Stimulated activated naive B cell treated with anti-CD40 and anti-IgM and Interleukin-4, amounts not matched to agents 10 μg/mL and 1 μg/mL and 100 μg/mL, for 72 hours (primary cell): Measurements from ENCODE around the gene FLT3LG.

Experiments used
- ATAC-seq, 2 donors: fragments of 150-1000 bp; cut with Tn5 transposase; replicated peaks; 2 replicates each; pipeline ENCODE4 v1.10.0; 2021; ENCODE audit warnings: moderate library complexity in 1 of 2
- DNase-seq: peaks from one replicate; pipeline ENCODE4 v3.0.0; 2021
- H3K27ac Mint-ChIP-seq: one replicate; pipeline ENCODE4 v1.8.0; 2022; ENCODE audit warnings: mild to moderate bottlenecking, mixed read lengths
- H3K27me3 Mint-ChIP-seq, 2 donors: one replicate each; pipeline ENCODE4 v1.8.0; 2022; ENCODE audit warnings: mixed read lengths in 2 of 2
- H3K36me3 Mint-ChIP-seq, 2 donors: one replicate each; pipeline ENCODE4 v1.8.0; 2022; ENCODE audit warnings: mixed read lengths in 2 of 2, mild to moderate bottlenecking in 1 of 2
- H3K4me1 Mint-ChIP-seq, 2 donors: one replicate each; pipeline ENCODE4 v1.8.0; 2022; ENCODE audit warnings: mixed read lengths in 2 of 2, mild to moderate bottlenecking in 1 of 2
- H3K4me3 Mint-ChIP-seq, 2 donors: one replicate each; pipeline ENCODE4 v1.8.0; 2022; ENCODE audit warnings: mild to moderate bottlenecking in 2 of 2, mixed read lengths in 2 of 2, moderate library complexity in 1 of 2
- H3K9me3 Mint-ChIP-seq, 2 donors: one replicate each; pipeline ENCODE4 v1.8.0; 2022; ENCODE audit warnings: mixed read lengths in 2 of 2, mild to moderate bottlenecking in 1 of 2

The FLT3LG gene

DNA sequence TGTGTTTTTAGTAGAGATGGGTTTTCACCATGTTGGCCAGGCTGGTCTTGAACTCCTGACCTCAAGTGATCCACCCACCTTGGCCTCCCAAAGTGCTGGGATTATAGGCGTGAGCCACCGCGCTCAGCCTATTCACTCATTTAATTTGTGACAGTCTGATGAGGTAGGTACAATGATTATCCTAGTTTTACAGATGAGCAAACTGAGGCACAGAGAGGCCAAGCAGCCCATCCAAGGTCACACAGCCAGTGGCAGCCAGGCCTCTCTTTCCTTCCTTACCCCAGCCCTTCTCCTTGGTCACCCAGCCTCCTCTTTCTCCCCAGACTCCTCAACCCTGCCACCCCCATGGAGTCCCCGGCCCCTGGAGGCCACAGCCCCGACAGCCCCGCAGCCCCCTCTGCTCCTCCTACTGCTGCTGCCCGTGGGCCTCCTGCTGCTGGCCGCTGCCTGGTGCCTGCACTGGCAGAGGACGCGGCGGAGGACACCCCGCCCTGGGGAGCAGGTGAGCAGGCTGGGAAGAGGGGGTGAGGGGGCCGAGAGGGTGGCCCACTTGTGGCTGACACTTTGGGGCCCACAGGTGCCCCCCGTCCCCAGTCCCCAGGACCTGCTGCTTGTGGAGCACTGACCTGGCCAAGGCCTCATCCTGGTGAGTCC, 6.1 kb downstream of the FLT3LG start:
- Mint-ChIP-seq H3K4me1 (peaks cover 14% of the 10 kb centered on the region in 2 donors), H3K27me3 (no peaks in the 10 kb centered on the region), H3K9me3 (no peaks in the 10 kb centered on the region), H3K27ac (no peak overlapping the region), H3K36me3 (peaks cover 8 to 17% of the 10 kb centered on the region in 2 donors), H3K4me3 (no peak overlapping the region)
- no peak for DNase-seq
- no peak for ATAC-seq

DNA sequence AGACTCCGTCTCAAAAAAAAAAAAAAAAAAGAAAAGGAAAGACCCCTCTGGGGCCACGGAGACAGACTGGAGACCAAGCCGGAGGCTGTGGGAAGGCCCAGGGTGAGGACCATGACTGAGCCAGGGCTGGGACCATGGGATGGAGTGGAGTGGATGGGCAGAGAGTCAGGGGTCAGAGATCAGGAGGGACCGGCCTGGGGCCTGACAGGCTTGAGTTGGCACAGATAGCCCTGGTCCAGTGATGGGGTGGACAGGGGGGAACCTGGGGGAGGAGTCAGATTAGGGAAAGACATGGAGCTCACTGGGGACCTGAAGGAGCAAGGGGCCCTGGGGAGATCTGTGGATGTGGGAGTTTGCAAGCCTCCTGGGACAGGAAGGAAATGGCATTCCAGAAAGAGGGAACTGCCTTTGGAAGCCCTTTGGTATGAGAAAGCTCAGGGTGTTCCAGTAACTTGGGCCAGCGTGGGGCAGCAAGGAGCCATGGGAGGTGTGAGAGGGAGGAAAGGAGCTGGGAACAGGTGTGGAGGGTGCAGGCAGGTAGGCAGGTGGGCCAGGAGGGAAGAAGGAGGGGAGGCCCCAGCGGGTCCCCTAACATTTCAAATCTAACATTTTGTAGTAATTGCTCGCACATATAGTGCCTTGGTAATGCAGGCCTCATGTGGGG, 7.1 kb downstream of the FLT3LG start:
- no peaks in the 10 kb centered on the region for H3K27me3 Mint-ChIP-seq
- peaks cover 9 to 12% of the 10 kb centered on the region in 2 donors for H3K36me3 Mint-ChIP-seq
- no peak overlapping the region for H3K4me3 Mint-ChIP-seq
- no peak overlapping the region for H3K27ac Mint-ChIP-seq
- no peak for ATAC-seq
- no peaks in the 10 kb centered on the region for H3K9me3 Mint-ChIP-seq
- peaks cover 5 to 10% of the 10 kb centered on the region in 2 donors for H3K4me1 Mint-ChIP-seq
- DNase-seq, result no peak

DNA sequence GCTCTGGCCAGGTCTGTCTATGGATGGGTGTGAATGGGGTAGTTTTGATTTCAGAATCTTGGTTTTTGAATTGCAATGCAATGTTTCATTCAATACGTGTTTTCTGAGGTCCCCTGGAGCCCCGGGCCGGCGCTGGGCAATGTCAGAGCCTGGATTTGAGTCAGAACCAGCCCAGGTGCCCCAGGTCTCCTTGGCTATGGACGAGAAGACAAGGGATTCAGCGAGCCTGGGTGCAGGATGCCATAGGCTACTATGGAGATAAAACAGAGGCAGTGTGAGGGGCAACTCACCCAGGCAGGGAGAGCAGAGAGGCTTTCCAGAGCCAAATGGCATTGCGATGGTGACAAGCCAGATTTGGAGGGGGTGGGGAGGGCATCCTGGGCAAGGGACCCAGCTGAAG, 12.2 kb downstream of the FLT3LG start:
- no peaks in the 10 kb centered on the region for H3K9me3 Mint-ChIP-seq
- H3K4me3 Mint-ChIP-seq, result peak overlapping the region; percentile 44 to 67
- H3K36me3 Mint-ChIP-seq, result peaks cover 39 to 44% of the 10 kb centered on the region in 2 donors
- ATAC-seq, result no peak
- H3K27ac Mint-ChIP-seq, result peak overlapping the region; percentile 90
- no peak for DNase-seq
- peaks cover 20 to 44% of the 10 kb centered on the region in 2 donors for H3K4me1 Mint-ChIP-seq
- no peaks in the 10 kb centered on the region for H3K27me3 Mint-ChIP-seq

DNA sequence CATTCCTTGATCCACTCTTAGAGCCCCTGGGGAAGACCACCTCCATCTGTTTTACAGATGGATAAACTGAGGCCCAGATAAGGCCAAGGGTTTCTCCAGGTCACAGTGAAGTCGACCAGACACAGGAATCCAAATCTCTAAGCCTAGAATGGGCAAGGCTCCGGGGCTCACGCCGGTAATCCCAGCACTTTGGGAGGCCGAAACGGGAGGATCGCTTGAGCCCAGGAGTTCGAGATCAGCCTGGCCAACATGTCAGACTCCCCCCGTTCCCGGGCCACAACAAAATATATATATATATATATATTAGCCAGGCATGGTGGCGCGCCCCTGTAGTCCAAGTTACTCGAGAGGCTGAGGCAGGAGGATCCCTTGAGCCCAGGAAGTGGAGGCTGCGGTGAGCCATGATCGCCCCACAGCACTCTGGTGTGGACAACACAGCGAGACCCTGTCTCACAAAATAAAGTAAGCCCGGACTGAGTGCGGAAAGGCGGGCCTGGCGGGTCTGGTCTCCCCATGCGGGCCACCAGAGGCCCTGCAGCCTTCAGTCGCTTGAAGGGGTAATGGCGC, 12.8 kb downstream of the FLT3LG start:
- peaks cover 20 to 46% of the 10 kb centered on the region in 2 donors for H3K4me1 Mint-ChIP-seq

DNA sequence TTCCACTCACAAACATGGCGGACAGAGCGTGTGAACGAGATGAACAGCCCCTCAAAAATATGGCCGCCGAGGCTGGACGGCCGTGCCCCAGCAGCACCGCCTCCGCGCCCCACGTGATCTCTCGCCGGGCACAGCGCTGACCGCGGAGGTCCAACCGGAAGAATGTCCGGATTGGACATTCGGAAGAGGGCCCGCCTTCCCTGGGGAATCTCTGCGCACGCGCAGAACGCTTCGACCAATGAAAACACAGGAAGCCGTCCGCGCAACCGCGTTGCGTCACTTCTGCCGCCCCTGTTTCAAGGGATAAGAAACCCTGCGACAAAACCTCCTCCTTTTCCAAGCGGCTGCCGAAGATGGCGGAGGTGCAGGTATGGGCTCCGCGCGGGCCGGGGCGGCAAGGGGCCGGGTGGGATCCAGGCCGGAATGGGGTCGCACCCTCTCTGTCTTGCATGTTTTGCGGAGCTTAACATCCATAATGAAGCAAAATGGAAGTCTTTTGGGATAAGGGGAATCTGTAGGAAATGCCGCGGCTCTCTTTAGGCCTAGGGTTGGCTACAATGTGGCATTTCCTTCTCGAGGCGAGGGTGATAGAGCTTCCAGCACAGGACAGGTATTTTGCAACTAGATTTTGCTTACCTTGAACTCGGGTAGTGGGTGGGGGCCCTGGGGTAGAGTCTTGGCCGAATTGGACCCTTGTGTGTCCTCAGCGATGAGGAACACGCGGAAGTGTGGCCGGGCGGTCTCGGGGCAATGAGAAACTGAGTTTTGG, 13.4 kb downstream of the FLT3LG start, which contains the start of gene RPL13A:
Gene RPL13A, plus strand, starts transcription at position 332 of the 769 bp plus-strand sequence. Its CDS starts 22 bp downstream, at position 354.
- H3K4me3 Mint-ChIP-seq, result peak within 1 kb of the TSS; percentile 96 to 97
- H3K4me1 Mint-ChIP-seq, result peaks cover 20 to 52% of the 10 kb centered on the region in 2 donors
- peak; percentile 90 to 95 for ATAC-seq
- H3K27ac Mint-ChIP-seq, result peak within 1 kb of the TSS; percentile 100
- peaks cover 50 to 56% of the 10 kb centered on the region in 2 donors for H3K36me3 Mint-ChIP-seq
- H3K9me3 Mint-ChIP-seq, result no peaks in the 10 kb centered on the region
- H3K27me3 Mint-ChIP-seq, result no peaks in the 10 kb centered on the region
- DNase-seq, result peak; percentile 100

More for the DNA sequence above, 12.8 kb downstream of the FLT3LG start:
- no peaks in the 10 kb centered on the region for H3K9me3 Mint-ChIP-seq
- DNase-seq (no peak), ATAC-seq (no peak)
- H3K4me3 Mint-ChIP-seq, result peak overlapping the region; percentile 96 to 97
- peak overlapping the region; percentile 100 for H3K27ac Mint-ChIP-seq
- no peaks in the 10 kb centered on the region for H3K27me3 Mint-ChIP-seq
- H3K36me3 Mint-ChIP-seq, result peaks cover 44 to 50% of the 10 kb centered on the region in 2 donors

DNA sequence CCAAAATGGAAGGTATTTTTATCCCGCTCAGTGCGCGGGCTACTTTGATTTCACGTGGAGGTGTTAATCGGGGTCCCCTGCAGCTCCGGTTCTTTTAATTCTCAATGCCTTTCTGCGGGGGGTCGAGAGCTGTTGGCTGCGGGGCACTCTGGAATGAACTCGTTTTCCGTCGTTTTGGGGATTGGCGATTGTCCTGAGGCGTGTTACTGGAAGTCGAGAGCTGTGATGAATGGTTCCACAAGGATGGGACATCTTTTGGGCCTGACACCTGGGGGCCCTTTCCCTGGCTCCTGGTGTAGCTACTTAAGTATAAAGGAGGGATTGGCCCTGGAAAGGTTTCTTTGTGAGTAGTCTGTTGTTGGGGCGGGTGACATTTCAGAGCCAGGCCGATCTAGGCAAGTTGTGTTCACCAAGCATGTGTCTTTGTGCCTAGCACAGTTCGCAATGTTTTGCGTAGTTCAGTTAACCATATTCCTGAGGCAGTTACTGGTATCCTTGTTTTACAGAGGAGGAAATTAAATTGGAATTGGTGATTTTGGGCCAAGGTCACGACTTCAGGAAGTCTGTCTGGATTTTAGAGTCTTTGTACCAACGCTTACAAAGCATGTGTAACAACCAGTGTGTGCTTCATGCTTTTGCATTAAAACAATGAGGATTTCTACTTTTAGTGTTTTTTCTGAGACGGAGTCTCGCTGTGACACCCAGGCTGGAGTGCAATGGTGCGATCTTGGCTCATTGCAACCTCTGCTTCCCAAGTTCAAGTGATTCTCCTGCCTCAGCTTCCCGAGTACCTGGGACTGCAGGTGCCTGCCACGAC, 14.2 kb downstream of the FLT3LG start:
- no peaks in the 10 kb centered on the region for H3K9me3 Mint-ChIP-seq
- H3K36me3 Mint-ChIP-seq, result peaks cover 55 to 64% of the 10 kb centered on the region in 2 donors
- ATAC-seq, result no peak
- DNase-seq, result no peak
- no peaks in the 10 kb centered on the region for H3K27me3 Mint-ChIP-seq
- H3K4me3 Mint-ChIP-seq, result peak overlapping the region; percentile 96 to 97
- H3K4me1 Mint-ChIP-seq, result peaks cover 26 to 53% of the 10 kb centered on the region in 2 donors
- peak overlapping the region; percentile 100 for H3K27ac Mint-ChIP-seq

GRCh38 chr19:49488863-49489537, 15.0 kb downstream of the FLT3LG start:
- H3K9me3 Mint-ChIP-seq, result no peaks in the 10 kb centered on the region
- peak overlapping the region; percentile 100 for H3K27ac Mint-ChIP-seq
- no peaks in the 10 kb centered on the region for H3K27me3 Mint-ChIP-seq
- peaks cover 27 to 53% of the 10 kb centered on the region in 2 donors for H3K4me1 Mint-ChIP-seq
- H3K4me3 Mint-ChIP-seq, result peak overlapping the region; percentile 96 to 97
- H3K36me3 Mint-ChIP-seq, result peaks cover 59 to 68% of the 10 kb centered on the region in 2 donors
- DNase-seq (no peak), ATAC-seq (no peak)

DNA sequence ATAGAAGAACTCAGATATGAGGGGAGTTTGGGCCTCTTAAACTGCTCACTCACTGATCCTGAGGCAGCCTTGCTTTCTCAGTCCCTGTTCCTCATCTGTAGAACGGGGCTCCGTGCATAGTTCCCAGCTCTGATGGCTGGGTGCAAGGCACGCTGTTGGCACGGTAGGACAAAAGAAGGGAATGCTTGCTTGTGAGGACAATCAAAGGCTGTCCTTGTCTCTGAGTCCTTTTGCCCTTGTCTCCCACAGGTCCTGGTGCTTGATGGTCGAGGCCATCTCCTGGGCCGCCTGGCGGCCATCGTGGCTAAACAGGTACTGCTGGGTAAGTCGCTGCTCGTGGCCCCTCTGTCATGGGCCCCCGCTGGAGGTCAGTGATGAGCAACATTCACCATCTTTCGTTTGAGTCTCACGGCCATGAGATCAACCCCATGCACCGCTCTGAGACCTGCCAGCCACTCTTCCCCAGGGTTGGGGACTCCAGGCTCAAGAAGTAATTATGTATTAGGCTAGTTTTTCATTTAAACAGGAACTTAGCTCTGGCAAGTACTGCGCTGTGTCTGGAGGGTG, 15.7 kb downstream of the FLT3LG start:
- DNase-seq (no peak), ATAC-seq (no peak)

GRCh38 chr19:49490287-49491029, 16.4 kb downstream of the FLT3LG start:
- Mint-ChIP-seq H3K27me3 (no peaks in the 10 kb centered on the region), H3K4me3 (peak overlapping the region; percentile 96 to 97), H3K9me3 (no peaks in the 10 kb centered on the region), H3K4me1 (peaks cover 27 to 53% of the 10 kb centered on the region in 2 donors), H3K36me3 (peaks cover 60 to 68% of the 10 kb centered on the region in 2 donors), H3K27ac (peak overlapping the region; percentile 100)
- DNase-seq (no peak), ATAC-seq (no peak)

More for the DNA sequence above, 15.7 kb downstream of the FLT3LG start:
- Mint-ChIP-seq H3K36me3 (peaks cover 59 to 68% of the 10 kb centered on the region in 2 donors), H3K27me3 (no peaks in the 10 kb centered on the region), H3K27ac (peak overlapping the region; percentile 100), H3K4me1 (peaks cover 27 to 53% of the 10 kb centered on the region in 2 donors), H3K9me3 (no peaks in the 10 kb centered on the region), H3K4me3 (peak overlapping the region; percentile 96 to 97)

DNA sequence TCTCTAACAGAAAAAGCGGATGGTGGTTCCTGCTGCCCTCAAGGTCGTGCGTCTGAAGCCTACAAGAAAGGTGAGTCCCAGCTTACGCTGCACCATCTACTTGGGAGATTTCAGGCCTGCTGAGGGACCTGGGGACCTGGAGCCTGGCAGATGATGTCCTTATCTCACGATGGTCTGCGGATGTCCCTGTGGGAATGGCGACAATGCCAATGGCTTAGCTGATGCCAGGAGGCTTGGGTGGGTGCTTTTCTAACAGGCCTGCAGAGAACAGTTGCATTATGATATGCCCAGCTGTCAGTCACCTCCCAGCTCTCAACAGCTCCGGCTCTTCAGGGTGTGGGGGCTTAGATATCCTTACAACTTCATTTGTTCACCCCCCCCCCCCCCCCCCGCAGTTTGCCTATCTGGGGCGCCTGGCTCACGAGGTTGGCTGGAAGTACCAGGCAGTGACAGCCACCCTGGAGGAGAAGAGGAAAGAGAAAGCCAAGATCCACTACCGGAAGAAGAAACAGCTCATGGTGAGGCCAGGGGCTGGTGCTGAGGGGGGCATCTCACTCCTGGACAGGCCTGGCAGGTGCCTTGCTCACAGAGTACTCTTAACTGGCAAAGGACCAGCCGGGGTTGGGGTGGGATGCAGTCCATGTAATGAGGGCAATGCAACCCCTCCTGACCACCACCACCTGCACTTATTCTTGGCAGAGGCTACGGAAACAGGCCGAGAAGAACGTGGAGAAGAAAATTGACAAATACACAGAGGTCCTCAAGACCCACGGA, 17.2 kb downstream of the FLT3LG start:
- no peaks in the 10 kb centered on the region for H3K27me3 Mint-ChIP-seq
- peak overlapping the region; percentile 69 to 96 for H3K4me3 Mint-ChIP-seq
- H3K36me3 Mint-ChIP-seq, result peaks cover 59 to 71% of the 10 kb centered on the region in 2 donors
- peak overlapping the region; percentile 100 for H3K27ac Mint-ChIP-seq
- DNase-seq (no peak), ATAC-seq (no peak)
- peaks cover 27 to 47% of the 10 kb centered on the region in 2 donors for H3K4me1 Mint-ChIP-seq
- H3K9me3 Mint-ChIP-seq, result no peaks in the 10 kb centered on the region

GRCh38 chr19:49491804-49492572, 18.0 kb downstream of the FLT3LG start:
- ATAC-seq, result no peak
- Mint-ChIP-seq H3K4me1 (peaks cover 27 to 44% of the 10 kb centered on the region in 2 donors), H3K27ac (peak overlapping the region; percentile 95), H3K36me3 (peaks cover 65 to 78% of the 10 kb centered on the region in 2 donors), H3K4me3 (peak overlapping the region; percentile 28 to 61), H3K27me3 (no peaks in the 10 kb centered on the region), H3K9me3 (no peaks in the 10 kb centered on the region)
- DNase-seq, result no peak
